DOHH2 (cell line): ENCODE measurements around the gene HIF3A.

ENCODE experiments used
- EZH2phosphoT487 ChIP-seq: fragments of 200-600 bp; sonication (generic); IDR thresholded peaks from 2 replicates; pipeline ENCODE4 v1.6.1; 2017; ENCODE audit warnings: borderline replicate concordance, mild to moderate bottlenecking, antibody characterized with exemption, low read length, moderate library complexity, mixed read lengths
- TF ChIP-seq, protein P1 (sequence below): fragments of 200-600 bp; sonication (generic); IDR thresholded peaks from one replicate; pipeline ENCODE4 v1.5.1; 2014; ENCODE audit warnings: antibody characterized with exemption, mild to moderate bottlenecking, low read depth, low read length; ENCODE audit not compliant: poor library complexity, severe bottlenecking

DNA sequence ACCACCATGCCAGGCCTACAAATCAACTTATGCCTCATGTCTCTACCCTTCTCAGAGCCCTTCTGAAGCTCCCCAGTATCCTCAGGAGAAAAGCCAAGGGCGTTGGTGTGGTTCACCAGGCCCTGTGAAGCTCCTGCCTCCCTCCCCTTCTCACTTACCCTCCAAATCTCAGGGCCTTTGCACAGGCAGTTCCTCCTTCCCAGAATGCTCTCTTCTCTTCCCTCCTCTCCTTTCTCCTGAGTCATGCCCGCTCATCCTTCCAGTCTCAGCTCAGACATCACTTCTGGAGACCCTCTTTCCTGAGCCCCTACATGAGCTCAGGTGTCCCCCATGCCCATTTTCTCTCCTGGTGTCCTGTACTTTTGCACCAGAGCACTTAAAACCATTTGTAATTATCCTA is 20.5 kb downstream of the HIF3A start:
- TF ChIP-seq, protein P1, sequence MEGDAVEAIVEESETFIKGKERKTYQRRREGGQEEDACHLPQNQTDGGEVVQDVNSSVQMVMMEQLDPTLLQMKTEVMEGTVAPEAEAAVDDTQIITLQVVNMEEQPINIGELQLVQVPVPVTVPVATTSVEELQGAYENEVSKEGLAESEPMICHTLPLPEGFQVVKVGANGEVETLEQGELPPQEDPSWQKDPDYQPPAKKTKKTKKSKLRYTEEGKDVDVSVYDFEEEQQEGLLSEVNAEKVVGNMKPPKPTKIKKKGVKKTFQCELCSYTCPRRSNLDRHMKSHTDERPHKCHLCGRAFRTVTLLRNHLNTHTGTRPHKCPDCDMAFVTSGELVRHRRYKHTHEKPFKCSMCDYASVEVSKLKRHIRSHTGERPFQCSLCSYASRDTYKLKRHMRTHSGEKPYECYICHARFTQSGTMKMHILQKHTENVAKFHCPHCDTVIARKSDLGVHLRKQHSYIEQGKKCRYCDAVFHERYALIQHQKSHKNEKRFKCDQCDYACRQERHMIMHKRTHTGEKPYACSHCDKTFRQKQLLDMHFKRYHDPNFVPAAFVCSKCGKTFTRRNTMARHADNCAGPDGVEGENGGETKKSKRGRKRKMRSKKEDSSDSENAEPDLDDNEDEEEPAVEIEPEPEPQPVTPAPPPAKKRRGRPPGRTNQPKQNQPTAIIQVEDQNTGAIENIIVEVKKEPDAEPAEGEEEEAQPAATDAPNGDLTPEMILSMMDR = no peak
- no peak for TF ChIP-seq EZH2phosphoT487
